Neutrophil (primary cell): ENCODE data around the gene QKI.
"Not testable (repeated sequence)": the region's sequence is repeated elsewhere in the genome, so short reads cannot be mapped to it uniquely, and the experiment has no call there.

ENCODE experiments used
- H3K27ac ChIP-seq: fragments of 200-600 bp; sonication (generic); 2 replicates; pipeline ENCODE4 v1.5.1; 2016; ENCODE audit warnings: mild to moderate bottlenecking, moderate library complexity
- H3K27me3 ChIP-seq: fragments of 200-600 bp; sonication (generic); 2 replicates; pipeline ENCODE4 v1.6.0; 2016; ENCODE audit warnings: mild to moderate bottlenecking
- H3K36me3 ChIP-seq: fragments of 200-600 bp; sonication (generic); 2 replicates; pipeline ENCODE4 v1.5.1; 2017
- H3K4me1 ChIP-seq, 2 experiments: fragments of 200-600 bp in 1 of 2; sonication (generic) in 1 of 2; 1 replicate in 1 of 2; 2 replicates in 1 of 2; pipeline versions ENCODE4 v1.5.1 to v1.6.1; 2013 to 2016; ENCODE audit warnings: low read depth in 1 of 2, low read length in 1 of 2, mild to moderate bottlenecking in 1 of 2, moderate library complexity in 1 of 2; ENCODE audit not compliant: control insufficient read depth in 1 of 2, insufficient read depth in 1 of 2
- H3K4me3 ChIP-seq, 2 experiments: fragments of 200-600 bp in 1 of 2; sonication (generic) in 1 of 2; 1 replicate in 1 of 2; 2 replicates in 1 of 2; pipeline ENCODE4 v1.5.1; 2013 to 2016; ENCODE audit warnings: low read depth in 1 of 2, low read length in 1 of 2, mild to moderate bottlenecking in 1 of 2, moderate library complexity in 1 of 2
- H3K9me3 ChIP-seq: fragments of 200-600 bp; sonication (generic); 2 replicates; pipeline ENCODE4 v1.5.1; 2016
- CTCF ChIP-seq: fragments of 200-600 bp; sonication (generic); IDR thresholded peaks from 2 replicates; pipeline ENCODE4 v1.5.1; 2016; ENCODE audit warnings: antibody characterized with exemption

Gene QKI

GRCh38 chr6:163437466-163437865 is 22.9 kb downstream of the QKI start:
- H3K4me3 ChIP-seq, result no peak overlapping the region
- no peak overlapping the region for H3K27ac ChIP-seq
- no peaks in the 10 kb centered on the region for H3K36me3 ChIP-seq
- no peaks in the 10 kb centered on the region for H3K27me3 ChIP-seq
- peaks cover 13 to 44% of the 10 kb centered on the region in 2 experiments for H3K4me1 ChIP-seq
- H3K9me3 ChIP-seq, result no peaks in the 10 kb centered on the region
- no peak for TF ChIP-seq CTCF

DNA sequence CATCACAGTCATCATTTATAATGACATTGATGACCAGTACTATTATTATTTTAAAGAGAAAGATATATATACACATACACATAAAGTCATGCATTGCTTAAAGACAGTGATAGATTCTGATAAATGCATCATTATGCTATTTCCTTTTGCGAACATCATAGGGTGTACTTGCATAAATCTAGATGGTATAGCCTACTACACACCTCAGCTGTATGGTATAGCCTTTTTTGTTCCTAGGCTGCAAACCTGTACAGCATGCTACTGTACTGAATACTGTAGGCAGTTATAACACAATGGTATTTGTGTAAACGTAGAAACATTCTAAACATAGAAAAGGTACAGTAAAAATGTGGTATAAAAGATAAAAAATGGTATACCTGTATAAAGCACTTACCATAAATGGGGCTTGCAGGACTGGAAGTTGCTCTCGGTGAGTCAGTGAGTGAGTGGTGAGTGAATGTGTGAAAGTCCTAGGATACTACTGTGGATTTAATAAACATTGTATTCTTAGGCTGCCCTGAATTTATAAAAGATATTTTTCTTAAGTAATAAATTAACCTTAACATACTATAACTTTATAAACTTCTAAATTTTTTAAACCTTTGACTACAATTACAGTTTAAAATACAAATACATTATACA is 23.9 kb downstream of the QKI start:
- H3K27ac ChIP-seq, result no peak overlapping the region
- H3K4me3 ChIP-seq, result no peak overlapping the region
- H3K9me3 ChIP-seq, result no peaks in the 10 kb centered on the region
- no peaks in the 10 kb centered on the region for H3K27me3 ChIP-seq
- peaks cover 14 to 44% of the 10 kb centered on the region in 2 experiments for H3K4me1 ChIP-seq
- no peaks in the 10 kb centered on the region for H3K36me3 ChIP-seq
- no peak for TF ChIP-seq CTCF

- H3K4me1 ChIP-seq, result peaks cover 15 to 44% of the 10 kb centered on the region in 2 experiments
- no peaks in the 10 kb centered on the region for H3K27me3 ChIP-seq
- no peak overlapping the region for H3K27ac ChIP-seq
- no peak for TF ChIP-seq CTCF
- H3K4me3 ChIP-seq, result no peak overlapping the region
- H3K36me3 ChIP-seq, result no peaks in the 10 kb centered on the region
- H3K9me3 ChIP-seq, result no peaks in the 10 kb centered on the region
Observed at GRCh38 chr6:163438940-163439335, 24.4 kb downstream of the QKI start.

DNA sequence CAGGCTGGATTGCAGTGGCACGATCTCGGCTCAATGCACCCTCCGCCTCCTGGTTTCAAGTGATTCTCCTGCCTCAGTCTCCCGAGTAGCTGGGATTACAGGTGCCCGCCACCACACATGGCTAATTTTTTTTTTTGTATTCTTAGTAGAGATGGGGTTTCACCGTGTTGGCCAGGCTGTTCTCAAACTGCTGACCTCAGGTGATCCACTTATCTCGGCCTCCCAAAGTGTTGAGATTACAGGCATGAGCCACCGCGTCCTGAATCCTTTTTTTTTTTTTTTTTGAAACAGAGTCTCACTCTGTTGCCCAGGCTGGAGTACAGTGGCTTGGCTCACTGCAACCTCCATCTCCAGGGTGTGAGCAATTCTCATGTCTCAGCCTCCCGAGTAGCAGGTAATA is 24.9 kb downstream of the QKI start:
- not testable (repeated sequence) for H3K27me3 ChIP-seq, H3K36me3 ChIP-seq, H3K4me3 ChIP-seq, H3K27ac ChIP-seq, H3K9me3 ChIP-seq
- H3K4me1 ChIP-seq, result peaks cover 15 to 49% of the 10 kb centered on the region in 2 experiments

DNA sequence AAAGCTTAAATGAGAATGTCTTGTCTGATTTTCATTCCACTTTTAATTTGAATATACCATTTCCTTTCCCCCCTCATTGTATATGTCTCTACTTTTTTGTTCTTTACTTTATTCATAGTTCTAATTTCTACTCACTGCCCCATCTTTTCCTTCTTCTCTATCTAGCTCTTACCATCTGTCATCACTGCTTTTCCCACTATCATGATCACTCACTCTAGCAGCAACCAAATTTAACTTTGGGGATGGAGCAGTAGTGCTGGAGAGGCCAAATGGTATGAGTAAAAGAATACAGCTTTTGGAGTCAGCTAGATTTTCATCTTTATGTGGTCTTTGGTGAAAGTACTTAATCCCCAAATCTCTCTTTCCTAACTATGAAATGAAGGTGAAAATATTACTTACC is 25.5 kb downstream of the QKI start:
- TF ChIP-seq CTCF, result no peak

GRCh38 chr6:163442336-163442735 is 27.8 kb downstream of the QKI start:
- H3K27me3 ChIP-seq, result no peaks in the 10 kb centered on the region
- no peak for TF ChIP-seq CTCF
- no peak overlapping the region for H3K27ac ChIP-seq
- no peak overlapping the region for H3K4me3 ChIP-seq
- H3K4me1 ChIP-seq, result peaks cover 9 to 26% of the 10 kb centered on the region in 2 experiments
- H3K36me3 ChIP-seq, result no peaks in the 10 kb centered on the region
- no peaks in the 10 kb centered on the region for H3K9me3 ChIP-seq

More for the DNA sequence above, 25.5 kb downstream of the QKI start:
- Histone ChIP-seq H3K27me3 (no peaks in the 10 kb centered on the region), H3K36me3 (no peaks in the 10 kb centered on the region), H3K4me3 (no peak overlapping the region), H3K27ac (no peak overlapping the region), H3K9me3 (no peaks in the 10 kb centered on the region), H3K4me1 (peaks cover 13 to 46% of the 10 kb centered on the region in 2 experiments)
